GM23248 (cell line): ENCODE results near the gene TSPAN17.

Source experiments
- EZH2 ChIP-seq: fragments of 200-600 bp; sonication (generic); IDR thresholded peaks from 2 replicates; pipeline ENCODE4 v1.6.1; 2018; ENCODE audit warnings: antibody characterized with exemption, mild to moderate bottlenecking; ENCODE audit not compliant: insufficient read depth, poor library complexity, severe bottlenecking
- EZH2phosphoT487 ChIP-seq: fragments of 200-600 bp; sonication (generic); IDR thresholded peaks from 2 replicates; pipeline ENCODE4 v1.6.1; 2018; ENCODE audit warnings: antibody characterized with exemption, moderate library complexity, mild to moderate bottlenecking, low read depth; ENCODE audit not compliant: insufficient read depth

- TF ChIP-seq EZH2 (no peak), EZH2phosphoT487 (no peak)
Observed at GRCh38 chr5:176691524-176691923, 44.2 kb downstream of the TSPAN17 start.
